Left renal pelvis (tissue), 4 donors: ENCODE results near the gene QSOX2. TPM values are rescaled to one million over a fixed set of nuclear protein-coding genes. Genes with fewer than 3 reads are reported as not detected.
"Not testable (repeated sequence)": the region's sequence is repeated elsewhere in the genome, so short reads cannot be mapped to it uniquely, and the experiment has no call there.

Experiments
- DNase-seq, 4 donors: peaks; one replicate each; pipeline ENCODE4 v3.0.0-alpha.2; 2013; ENCODE audit warnings: low read depth in 4 of 4, low spot score in 3 of 4
- polyA plus RNA-seq, 4 donors: library from polyadenylated mRNA; unstranded; fragments of 120-200 nt; gene quantifications; one replicate each; pipeline ENCODE4 v1.2.1, GENCODE V29; 2013; ENCODE audit not compliant: insufficient read length in 4 of 4

QSOX2 gene
- polyA plus RNA-seq, 4 donors: 14.3 to 20.6 (median 15.5) TPM

DNA sequence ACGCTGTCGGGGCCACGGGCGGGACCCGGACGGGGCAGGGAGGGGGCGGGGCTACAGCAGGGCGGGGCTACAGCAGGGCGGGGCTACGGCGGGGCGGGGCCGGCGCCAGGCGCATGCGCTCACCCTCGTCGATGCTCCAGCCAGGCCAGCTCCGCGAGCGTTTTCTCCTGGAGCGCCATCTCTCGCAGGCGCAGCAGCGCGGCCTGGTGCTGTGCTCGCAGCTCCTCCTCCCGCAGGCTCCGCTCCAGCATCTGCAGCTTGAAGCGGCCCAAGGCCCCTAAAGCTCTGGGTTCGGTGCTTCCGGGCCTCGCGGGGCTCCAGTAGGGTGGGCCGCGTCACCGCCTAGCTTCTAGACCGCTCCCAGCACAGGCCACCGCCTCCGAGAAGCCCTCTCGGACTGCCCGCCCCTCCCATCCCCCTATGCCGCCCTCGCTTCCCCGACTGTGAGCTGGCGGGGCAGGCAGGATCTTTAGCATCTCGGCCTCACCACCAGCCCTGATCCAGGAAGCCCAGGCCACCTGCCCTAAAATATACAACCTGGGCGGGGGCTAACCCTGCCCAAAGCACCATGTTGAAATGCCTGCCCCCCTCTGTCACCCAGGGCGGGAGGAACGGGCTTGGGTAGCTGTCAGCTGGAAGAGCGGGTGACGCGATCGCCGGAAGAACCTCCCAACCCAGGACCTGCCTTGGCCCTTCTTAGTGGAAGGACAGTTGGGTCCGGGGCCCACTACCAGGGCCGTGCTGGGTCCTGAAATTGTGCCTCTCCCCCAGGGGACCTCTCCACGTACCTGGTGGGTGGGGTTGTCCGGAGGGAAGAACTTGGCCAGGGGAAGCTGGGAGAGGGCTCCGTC lies 21.9 kb upstream of the QSOX2 start:
- peak in 1 of 4 donors; percentile 40 for DNase-seq

DNA sequence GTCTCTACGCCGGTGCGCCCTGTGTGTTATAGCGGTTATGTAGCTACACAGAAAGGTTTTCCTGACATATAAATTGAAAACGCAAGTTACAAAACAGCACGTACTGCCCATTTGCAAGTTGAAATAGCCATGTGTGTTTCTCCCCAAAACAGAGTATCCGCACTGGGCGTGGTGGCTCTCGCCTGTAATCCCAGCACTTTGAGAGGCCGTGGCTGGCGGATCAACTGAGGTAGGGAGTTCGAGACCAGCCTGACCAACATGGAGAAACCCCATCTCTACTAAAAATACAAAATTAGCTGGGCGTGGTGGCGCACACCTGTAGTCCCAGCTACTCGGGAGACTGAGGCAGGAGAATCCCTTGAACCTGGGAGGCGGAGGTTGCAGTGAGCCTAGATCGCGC lies 21.0 kb upstream of the QSOX2 start:
- DNase-seq: not testable (repeated sequence)

DNA sequence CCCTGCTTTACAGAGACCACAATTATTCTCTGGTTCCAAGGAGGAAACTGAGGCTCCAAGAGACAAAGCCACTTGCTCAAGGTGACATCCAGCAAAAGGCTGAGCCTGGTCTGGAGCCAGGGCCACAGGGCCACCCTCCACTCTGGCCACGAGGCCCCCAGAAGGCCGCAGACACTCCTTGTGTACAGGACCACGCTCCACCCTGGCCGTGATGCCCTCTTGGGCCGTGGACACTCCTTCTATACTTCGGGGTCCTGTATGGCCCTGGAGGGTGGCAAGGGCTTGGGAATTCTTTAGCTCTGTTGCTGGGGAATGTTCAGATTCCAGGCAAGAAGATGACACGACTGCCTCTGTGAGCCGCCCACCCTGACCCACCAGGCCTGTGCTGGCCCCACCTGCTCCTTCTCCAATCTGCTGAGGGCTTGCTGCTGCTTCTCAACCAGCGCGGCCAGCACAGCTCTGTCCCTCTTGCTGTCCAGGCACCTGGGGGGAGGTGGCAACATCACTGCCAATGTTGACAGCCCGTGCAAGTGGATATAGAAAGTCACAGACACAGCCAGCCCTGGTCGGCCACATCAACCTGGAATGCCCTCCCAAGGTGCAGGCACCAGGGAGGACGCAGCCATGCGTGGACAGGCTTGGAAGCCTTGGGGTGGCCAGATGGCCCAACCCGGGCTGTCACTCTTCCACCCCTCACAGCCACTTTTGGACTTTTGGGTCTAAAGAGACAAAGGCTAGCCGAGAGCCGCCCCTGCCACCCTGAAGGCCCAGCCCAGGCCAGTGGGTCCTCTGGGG lies 20.1 kb upstream of the QSOX2 start:
- DNase-seq: no peak

DNA sequence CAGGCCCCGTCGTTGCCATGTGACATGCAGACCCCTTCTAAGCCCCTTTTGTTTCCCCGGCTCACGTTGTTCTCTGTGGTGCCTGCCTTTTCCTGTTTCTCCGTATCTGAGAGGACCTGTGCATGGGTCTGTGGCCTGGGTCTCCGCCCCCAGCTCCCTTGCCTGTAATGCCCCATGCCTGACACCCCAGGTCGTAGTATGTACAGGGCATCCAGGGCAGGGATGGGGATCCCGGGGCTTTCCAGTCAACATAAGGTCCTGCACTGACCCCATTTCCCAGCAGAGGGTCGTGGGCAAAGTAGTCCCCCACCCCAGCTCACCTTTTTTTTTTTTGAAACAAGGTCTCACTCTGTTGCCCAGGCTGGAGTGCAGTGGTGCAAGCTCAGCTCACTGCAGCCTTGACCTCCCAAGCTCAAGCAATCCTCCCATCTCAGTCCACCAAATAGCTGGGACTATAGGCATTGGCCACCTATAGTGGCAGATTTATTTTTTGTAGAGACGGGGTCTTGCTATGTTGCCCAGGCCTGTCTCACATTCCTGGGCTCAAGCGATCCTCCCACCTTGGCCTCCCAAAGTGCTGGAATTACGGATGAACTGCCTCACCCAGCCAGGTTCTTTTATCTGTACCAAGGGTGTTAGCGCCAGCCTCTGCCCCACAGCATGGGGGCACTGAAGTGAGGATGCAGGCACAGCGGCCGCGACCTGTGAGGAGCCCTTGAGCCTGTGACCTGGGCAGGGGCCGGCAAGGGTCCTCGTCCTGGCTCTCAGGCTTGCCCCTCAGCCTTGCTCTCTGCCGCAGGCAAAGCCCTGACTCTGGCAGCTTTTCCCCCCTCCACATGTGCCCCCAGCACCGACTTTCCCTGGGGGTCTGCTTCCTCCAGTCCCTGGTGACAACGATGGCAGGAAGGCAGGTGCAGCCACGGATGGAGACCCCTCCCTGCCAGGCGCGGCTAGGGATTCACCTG lies 19.1 kb upstream of the QSOX2 start:
- DNase-seq: no peak

DNA sequence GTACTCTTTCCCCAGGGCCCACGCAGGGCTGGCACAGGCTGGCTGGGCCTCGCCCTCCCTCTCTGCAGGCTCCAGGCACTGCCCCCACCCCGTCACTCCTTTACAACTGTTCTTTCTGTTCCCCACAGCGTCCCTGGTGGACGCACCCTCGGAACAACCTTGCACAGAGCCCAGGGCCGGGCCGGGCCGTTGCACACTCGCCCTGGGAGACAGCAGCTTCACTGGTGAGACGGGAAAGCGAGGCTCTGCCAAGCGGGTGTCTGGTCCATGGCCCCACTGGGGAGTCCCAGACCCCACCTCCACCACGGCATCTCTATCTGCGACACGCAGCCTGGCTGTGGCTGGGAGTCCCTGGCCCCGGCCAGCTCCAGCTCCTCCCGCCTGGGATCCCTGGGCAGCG lies 18.4 kb upstream of the QSOX2 start:
- DNase-seq: no peak

DNA sequence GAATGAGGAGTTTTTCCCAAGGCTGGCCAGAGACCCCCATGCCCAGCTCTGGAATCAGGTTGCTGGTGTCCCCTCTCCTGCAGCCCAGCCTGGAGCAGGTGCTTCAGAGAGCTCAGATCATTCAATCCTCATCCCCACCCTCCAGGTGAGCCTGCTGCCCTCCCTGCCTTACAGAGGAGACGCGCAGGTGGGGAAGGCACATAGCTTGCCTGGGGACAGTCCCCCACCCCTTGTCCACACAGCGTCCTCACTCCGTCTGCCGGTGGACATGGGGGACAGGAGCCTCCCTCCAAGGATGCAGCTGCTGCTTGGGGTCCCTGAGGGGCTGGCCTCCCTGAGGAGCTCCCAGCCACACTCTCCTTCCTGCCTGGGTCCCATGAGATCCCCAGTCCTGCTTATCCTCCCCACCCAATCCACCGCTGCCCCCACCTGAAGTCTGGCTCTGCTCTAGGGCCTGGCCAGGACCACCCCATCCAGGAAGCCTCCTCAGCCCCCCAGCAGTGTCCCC lies 17.1 kb upstream of the QSOX2 start:
- DNase-seq: no peak

DNA sequence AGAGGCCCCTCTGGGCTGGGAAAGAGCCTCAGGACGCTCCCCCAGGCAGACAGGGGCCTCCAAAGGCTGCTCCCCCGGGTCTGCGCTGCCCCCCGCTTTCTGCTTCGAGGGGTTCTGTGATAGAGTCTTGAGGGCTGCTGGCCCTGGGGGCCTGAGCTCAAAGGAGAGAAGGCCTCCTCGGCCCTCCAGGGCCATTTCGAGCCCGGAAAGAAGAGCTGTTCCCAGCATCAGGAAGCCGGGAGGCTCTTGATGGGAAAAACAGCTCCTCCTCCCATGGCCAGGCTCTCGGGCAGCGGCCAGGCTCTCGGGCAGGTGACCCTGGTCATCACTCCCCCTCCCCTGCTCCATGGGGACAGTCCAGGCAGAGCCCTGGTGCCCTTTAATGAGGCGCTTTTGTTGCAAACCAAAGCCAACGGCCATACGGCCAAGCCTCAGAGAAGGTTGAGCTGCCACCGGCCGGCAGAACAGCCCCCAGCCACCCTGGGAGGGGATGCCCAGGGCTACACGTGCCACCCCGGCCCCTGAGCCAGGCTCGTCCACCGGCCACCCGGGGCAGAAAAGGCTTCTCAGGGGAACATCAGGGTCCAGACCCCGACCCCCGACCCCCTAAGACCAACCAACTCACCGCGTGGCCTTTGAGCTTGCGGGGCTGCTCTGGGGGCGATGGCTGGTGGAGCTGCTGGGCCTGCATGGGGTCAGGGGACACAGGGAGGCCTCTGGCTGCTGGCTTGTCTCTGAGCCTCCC lies 16.2 kb upstream of the QSOX2 start:
- DNase-seq: no peak

DNA sequence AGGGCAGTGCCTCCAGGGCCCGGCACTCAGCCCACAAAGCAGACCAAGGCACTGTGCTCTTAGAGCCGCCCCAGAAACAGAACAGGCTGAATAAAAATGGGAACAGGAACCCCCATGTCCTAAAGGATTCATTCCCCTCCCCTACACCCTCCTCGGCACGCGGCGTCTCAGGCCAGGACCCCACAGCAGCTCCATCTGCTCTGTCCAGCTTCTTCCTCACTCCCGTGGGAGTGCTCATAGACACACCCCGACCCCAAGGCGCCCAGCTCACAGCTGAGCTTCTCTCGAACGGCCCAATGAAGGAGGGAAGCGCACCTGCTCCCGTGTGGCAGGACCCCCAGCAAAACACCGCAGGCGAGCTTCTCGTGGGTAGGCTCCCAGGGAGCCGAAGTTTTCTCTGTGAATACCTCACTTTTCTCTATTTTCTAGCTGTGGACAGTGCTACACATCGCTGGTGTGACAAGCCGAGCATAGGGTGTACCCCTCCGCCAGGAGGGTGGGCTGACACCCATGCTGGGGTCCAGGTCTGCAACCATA lies 15.4 kb upstream of the QSOX2 start:
- no peak for DNase-seq

DNA sequence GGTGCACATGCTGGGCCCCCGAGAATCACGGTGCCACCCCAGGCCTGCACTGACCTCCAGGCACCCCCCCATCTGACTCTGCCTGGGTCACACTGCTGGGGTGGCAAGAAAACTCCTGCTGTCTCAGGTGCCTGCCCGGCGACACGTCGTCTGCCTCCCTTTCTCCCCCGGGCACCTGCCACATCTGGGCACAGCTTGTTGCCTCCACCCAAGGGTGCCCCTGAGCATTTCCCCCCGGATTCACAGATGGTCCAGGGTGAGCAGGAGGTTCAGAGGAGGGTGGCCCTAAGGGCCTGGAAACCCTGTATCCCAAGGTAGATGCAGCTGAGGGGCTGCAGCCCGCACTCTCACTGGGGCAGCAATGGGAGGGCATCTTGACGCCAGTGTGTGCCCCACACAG lies 14.9 kb upstream of the QSOX2 start:
- DNase-seq: no peak

DNA sequence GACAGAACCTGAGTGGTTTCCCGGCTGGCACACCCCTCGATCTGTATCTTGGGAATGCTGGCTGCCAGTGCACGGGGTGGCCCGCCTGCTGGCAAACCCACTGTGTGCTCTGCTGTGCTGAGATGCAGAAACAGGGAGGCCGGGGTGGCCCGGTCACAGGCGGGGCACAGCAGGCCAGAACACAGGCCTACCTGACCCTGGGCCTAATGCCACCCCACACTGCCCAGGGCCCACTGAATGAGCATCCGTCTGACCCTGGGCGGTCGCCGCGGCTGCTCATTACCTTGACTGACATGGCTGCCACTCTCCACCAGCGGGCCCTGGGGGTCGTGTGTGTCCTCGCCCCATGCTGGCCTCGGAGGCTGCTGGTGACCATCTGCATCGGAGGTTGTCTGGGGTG lies 14.2 kb upstream of the QSOX2 start:
- DNase-seq: no peak

DNA sequence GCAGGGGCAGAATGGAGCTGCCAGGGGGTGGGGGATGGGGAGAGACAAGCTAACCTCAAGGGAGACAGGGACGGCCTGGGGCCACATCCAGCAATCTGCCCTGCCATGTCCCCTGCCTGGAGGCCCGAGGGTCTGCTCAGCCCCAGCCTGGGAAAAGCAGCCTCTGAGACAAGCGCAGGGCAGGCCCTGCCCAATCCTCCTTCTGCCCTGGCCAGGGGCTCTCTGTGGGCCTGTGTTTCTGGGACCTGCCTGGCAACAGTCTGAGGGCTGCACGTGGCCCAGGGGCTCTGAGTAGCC lies 13.9 kb upstream of the QSOX2 start:
- DNase-seq: no peak

DNA sequence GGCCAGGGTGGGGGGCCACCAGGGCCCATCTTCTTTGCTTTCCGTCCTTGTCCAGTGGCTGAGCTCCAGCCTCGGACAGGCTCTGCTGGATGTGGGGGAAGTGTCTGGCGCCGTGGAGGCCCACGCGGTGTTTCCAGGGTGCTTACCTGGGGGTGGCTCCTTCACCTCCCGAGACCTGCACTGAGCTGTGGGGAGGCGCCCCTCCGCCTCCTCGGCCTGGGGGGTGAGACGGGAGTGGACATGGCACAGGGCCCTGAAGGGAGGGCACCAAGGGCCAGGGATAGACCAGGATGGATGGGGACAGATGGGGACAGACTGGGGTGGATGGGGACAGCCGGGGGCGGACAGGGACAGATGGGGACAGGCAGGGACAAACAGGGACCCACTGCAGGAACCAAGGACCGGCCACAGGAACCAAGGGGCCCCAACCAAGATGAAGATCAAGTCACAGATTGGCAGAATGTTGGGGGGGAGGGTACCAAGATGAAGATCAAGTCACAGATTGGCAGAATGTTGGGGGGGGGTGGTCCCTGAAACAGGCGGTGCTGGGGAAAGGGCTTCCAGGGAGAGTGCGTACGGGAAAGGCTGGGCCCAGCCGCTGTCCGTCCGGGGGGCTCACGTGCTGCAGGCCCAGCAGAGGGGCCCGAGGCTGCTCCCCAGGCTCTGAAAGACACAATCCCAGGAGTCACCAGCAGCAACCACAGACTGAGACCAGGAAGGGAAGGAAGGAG lies 13.3 kb upstream of the QSOX2 start:
- no peak for DNase-seq

DNA sequence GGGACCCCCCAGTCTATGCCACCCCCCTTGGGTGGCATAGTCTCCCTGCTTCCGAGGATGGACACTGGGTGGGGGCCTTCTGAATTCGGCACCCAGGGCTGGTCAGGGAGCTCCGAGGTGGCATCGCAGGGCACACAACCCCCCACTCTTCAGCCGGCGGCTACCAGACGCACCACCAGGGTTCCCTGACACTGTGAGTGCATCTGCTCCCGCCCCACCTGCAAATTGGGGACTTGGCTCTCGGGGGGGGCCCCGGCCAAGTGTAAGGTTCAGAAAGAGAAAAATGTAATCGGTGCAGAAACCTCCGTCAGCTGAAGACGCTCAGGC lies 12.7 kb upstream of the QSOX2 start:
- DNase-seq: no peak

DNA sequence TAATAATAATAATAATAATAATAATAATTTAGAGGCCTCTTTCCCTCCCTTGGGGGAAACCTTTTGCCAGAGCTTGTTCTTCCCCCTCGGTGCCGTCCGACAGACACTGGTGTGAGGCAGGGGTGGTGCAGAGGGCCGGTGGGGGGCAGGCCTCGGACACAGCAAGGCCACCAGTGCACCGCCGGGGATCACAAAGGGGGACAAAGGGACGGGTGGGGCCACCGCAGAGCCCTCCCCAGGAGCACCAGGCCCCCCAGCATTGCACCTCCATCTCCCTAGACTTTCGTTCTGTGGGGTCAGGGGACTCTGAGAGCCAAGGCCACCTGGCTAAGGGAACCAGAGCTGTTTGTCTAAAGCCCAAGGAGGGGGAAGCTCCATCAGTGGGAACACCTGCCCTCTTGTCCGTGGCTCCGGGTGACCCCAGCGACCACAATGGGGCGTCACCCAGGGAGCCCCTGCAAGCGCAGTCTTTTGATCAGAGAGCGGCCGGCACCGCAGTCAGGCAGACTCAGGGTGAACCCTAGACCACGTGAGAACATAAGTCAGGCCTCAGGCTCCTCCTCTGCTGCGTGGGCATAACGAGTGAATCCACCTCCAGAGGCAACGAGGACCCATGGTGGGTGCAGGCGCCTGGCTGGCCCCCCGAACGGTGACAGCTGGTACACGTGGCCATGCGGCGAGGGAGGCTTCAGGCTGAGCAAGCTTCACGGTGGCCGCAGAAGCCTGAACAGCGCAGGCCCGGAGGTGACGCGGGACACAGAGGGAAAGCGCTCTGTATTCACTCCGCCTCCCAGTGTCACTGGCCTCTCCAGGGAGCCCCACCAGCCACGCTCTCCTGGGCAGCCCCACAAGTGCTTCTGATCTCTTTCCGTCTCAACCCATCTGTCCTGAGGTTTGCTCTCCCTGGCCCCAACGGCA lies 12.0 kb upstream of the QSOX2 start:
- DNase-seq: no peak

DNA sequence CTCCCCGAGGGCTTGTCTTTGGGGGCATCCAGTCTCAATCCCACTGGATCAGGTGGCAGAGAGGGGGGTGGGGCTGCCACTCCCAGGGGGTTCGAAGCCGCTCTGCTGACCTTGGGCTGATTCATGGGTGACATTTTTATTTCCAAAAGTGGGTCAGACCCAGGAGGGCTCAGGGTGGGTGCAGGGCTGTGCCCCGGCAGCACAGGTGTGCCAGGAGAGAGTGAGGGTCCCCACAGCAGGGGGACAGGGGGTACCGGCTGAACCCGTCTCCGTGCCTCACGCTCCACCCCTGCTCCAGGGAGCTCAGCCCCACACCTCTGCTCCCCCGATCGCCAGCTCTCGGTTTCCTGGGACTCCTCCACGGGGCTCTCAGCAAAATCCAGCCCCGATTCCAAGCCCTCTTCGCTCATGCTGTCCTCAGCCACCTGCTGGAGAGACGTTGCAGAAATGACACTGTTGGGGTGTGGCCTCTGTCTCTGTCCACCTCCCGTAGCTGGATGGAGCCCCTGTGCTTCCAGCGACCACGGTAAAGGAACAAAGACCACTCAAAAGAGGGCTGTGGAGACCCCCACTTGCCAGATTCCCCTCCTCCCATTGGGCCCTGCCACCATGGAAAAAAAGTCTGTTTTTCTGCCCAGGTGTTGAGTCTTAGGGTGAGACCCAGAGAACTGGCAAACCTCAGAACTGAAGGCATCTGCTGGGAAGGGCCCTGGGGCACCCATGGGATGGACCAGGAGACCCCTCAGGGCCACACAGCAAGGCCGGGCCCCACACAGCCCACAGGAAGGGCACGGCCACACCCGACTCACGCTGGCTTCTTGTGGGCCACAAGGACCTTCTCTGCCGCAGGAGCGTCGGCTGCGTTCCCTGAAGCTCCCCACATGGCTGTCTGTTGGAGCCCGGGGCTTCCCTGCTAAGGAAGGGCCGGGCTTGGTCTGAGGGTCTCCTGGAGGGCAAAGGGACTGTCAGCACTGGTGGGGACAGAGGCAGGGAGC lies 10.6 kb upstream of the QSOX2 start:
- DNase-seq: no peak

DNA sequence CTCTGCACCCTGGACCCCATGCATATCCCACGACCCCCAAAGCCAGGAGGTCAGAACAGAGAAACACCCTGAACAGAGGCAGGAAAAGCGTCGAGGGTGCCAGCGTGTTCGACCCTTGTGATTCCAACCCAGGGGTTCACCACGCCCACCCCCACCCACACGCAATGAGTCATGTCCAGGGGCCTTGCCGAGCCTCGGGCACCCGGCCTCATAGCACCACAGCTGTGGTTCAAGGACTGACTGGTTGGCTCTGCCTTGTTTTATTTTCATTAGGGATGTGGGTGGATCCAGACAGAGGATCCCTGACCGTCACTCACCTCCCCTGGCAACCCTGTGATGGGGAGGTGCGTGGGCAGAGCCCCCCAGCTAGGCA lies 9.5 kb upstream of the QSOX2 start:
- no peak for DNase-seq
